K562 (cell line): ENCODE measurements around the gene KCNQ2.

ENCODE experiments used
- BRD4 ChIP-seq: fragments of 200-600 bp; sonication (generic); IDR thresholded peaks from 2 replicates; pipeline ENCODE4 v1.6.1; 2017; ENCODE audit warnings: inconsistent platforms
- CTCF ChIP-seq, 3 experiments: IDR thresholded peaks in 2 of 3; conservative IDR thresholded peaks in 1 of 3; 2 replicates each; pipeline ENCODE4 v1.5.1; 2011 to 2012; ENCODE audit warnings: low read length in 3 of 3, mild to moderate bottlenecking in 3 of 3, control low read depth in 2 of 3, improper control_type of control experiment in 1 of 3, inconsistent platforms in 1 of 3, low read depth in 1 of 3, mixed read lengths in 1 of 3, moderate library complexity in 1 of 3; ENCODE audit not compliant: insufficient read depth in 2 of 3
- E2F8 ChIP-seq: fragments of 450-650 bp; IDR thresholded peaks from 2 replicates; pipeline ENCODE4 v1.7.1; 2018; ENCODE audit warnings: mild to moderate bottlenecking, low read depth; ENCODE audit not compliant: partially characterized antibody
- EZH2 ChIP-seq: IDR thresholded peaks from 2 replicates; pipeline ENCODE4 v1.6.1; 2012; ENCODE audit warnings: low read depth, mild to moderate bottlenecking, inconsistent platforms, low read length, borderline replicate concordance
- KDM4B ChIP-seq, 2 experiments: fragments of 450-650 bp in 1 of 2; sonication (generic) in 1 of 2; IDR thresholded peaks; 2 replicates each; pipeline ENCODE4 v1.6.1; 2016 to 2017; ENCODE audit warnings: borderline replicate concordance in 2 of 2, antibody characterized with exemption in 1 of 2, low read depth in 1 of 2, mild to moderate bottlenecking in 1 of 2
- REST ChIP-seq, 2 experiments: fragments of 450-650 bp; formaldehyde crosslinking in 1 of 2; IDR thresholded peaks; 2 replicates each; pipeline versions ENCODE4 v1.4.0 to v1.6.1; 2014 to 2020; ENCODE audit warnings: mild to moderate bottlenecking in 2 of 2, borderline replicate concordance in 1 of 2, low read depth in 1 of 2
- TGIF2 ChIP-seq: sonication (generic); formaldehyde crosslinking; IDR thresholded peaks from 2 replicates; pipeline ENCODE4 v1.8.1; 2022; ENCODE audit warnings: mild to moderate bottlenecking, missing genetic modification reagents, moderate library complexity
- ZNF639 ChIP-seq, 2 experiments: fragments of 200-800 bp in 1 of 2; sonication (Bioruptor generic) in 1 of 2; sonication (generic) in 1 of 2; formaldehyde crosslinking in 1 of 2; IDR thresholded peaks in 1 of 2; conservative IDR thresholded peaks in 1 of 2; 2 replicates each; pipeline versions ENCODE4 v1.5.0 to v1.6.1; 2016 to 2020; ENCODE audit warnings: missing compliant biosample characterization in 1 of 2, missing genetic modification characterization in 1 of 2, missing genetic modification reagents in 1 of 2

- TF ChIP-seq CTCF (IDR thresholded peaks at IDR 0.05 in 2 of 3, conservative IDR thresholded peaks at IDR 0.05 in 1 of 3; ENCODE audit: insufficient read depth in 2 of 3, low read depth in 1 of 3, low read length in 3 of 3): peak; percentile 11 to 39 (median 31); a peak in 2 of 6 replicates
- no peak for TF ChIP-seq KDM4B (IDR thresholded peaks at IDR 0.05; ENCODE audit: borderline replicate concordance in 2 of 2, low read depth in 1 of 2)
- no peak for TF ChIP-seq REST (IDR thresholded peaks at IDR 0.05; ENCODE audit: borderline replicate concordance)
- TF ChIP-seq REST (CRISPR knock-in tag; IDR thresholded peaks at IDR 0.05; ENCODE audit: low read depth): no peak
- TF ChIP-seq BRD4: no peak
- TF ChIP-seq TGIF2 (CRISPR knock-in tag): no peak
- TF ChIP-seq E2F8: no peak
- TF ChIP-seq EZH2: no peak
- no peak for TF ChIP-seq ZNF639 (CRISPR knock-in tag; conservative IDR thresholded peaks at IDR 0.05 in 1 of 2, IDR thresholded peaks at IDR 0.05 in 1 of 2)
These were observed 19.5 kb downstream of the KCNQ2 start for GRCh38 chr20:63452821-63453523.
